ENCODE data around the gene RALA. TPM values are rescaled to one million over a fixed set of nuclear protein-coding genes. Genes with fewer than 3 reads are reported as not detected.

RALA gene
- total RNA-seq, 1 experiment from 2014 or later: 36.8 TPM

GRCh38 chr7:39672176-39672575 is 48.8 kb downstream of the RALA start:
- no peaks in the 10 kb centered on the region for H3K4me1 ChIP-seq (replicated peaks; ENCODE audit: insufficient read depth)
- no peak overlapping the region for H3K27ac ChIP-seq
- TF ChIP-seq EZH2 (IDR thresholded peaks at IDR 0.05; ENCODE audit: low read depth) (no peak), CTCF (conservative IDR thresholded peaks at IDR 0.05) (no peak)
- no peak overlapping the region for H3K4me2 ChIP-seq
- ChIA-PET CTCF (no interaction called here), POLR2A (ENCODE audit: unreplicated experiment) (interaction anchor here (0.6 kb wide), 1 partner anchor 45 kb away, joined by 6 read pairs; no protein-coding TSS in a partner anchor)
- no peak for DNase-seq
- H2AFZ ChIP-seq: no peak overlapping the region
- no peaks in the 10 kb centered on the region for H3F3A ChIP-seq (ENCODE audit: insufficient read depth, low read depth)
- no peaks in the 10 kb centered on the region for H3K27me3 ChIP-seq (ENCODE audit: insufficient read depth, low read depth)
- no peaks in the 10 kb centered on the region for H3K9me2 ChIP-seq (ENCODE audit: insufficient read depth)
- no TSS peak for BruUV-seq (replicated peaks)
- H3K9me3 ChIP-seq (ENCODE audit: insufficient read depth, low read depth): no peaks in the 10 kb centered on the region
- H3K36me3 ChIP-seq (ENCODE audit: low read depth): no peaks in the 10 kb centered on the region
- no peaks in the 10 kb centered on the region; the same call in 1 of the 2 replicates for H4K20me1 ChIP-seq (ENCODE audit: insufficient read depth)
- H3K79me2 ChIP-seq (ENCODE audit: low read depth): peaks cover 21% of the 10 kb centered on the region
- intact Hi-C loops (cut with micrococcal nuclease; ENCODE audit: unreplicated experiment): no loop called here
- H3K4me3 ChIP-seq: no peak overlapping the region

GRCh38 chr7:39673868-39674267 is 50.5 kb downstream of the RALA start:
- Histone ChIP-seq H2AFZ (no peak overlapping the region), H3K4me2 (no peak overlapping the region), H3K9me2 (ENCODE audit: insufficient read depth) (no peaks in the 10 kb centered on the region), H3K79me2 (ENCODE audit: low read depth) (peaks cover 22% of the 10 kb centered on the region), H3K4me3 (no peak overlapping the region), H3K4me1 (replicated peaks; ENCODE audit: insufficient read depth) (no peaks in the 10 kb centered on the region), H4K20me1 (ENCODE audit: insufficient read depth) (peaks cover 5% of the 10 kb centered on the region; the same call in 1 of the 2 replicates), H3K9me3 (ENCODE audit: insufficient read depth, low read depth) (no peaks in the 10 kb centered on the region), H3F3A (ENCODE audit: insufficient read depth, low read depth) (no peaks in the 10 kb centered on the region), H3K27ac (no peak overlapping the region), H3K27me3 (ENCODE audit: insufficient read depth, low read depth) (no peaks in the 10 kb centered on the region), H3K36me3 (ENCODE audit: low read depth) (no peaks in the 10 kb centered on the region)
- no TSS peak for BruUV-seq (replicated peaks)
- ChIA-PET CTCF (no interaction called here), POLR2A (ENCODE audit: unreplicated experiment) (no interaction called here)
- intact Hi-C loops (cut with micrococcal nuclease; ENCODE audit: unreplicated experiment): no loop called here
- no peak for DNase-seq
- TF ChIP-seq CTCF (conservative IDR thresholded peaks at IDR 0.05): no peak
- TF ChIP-seq EZH2 (IDR thresholded peaks at IDR 0.05; ENCODE audit: low read depth): no peak

DNA sequence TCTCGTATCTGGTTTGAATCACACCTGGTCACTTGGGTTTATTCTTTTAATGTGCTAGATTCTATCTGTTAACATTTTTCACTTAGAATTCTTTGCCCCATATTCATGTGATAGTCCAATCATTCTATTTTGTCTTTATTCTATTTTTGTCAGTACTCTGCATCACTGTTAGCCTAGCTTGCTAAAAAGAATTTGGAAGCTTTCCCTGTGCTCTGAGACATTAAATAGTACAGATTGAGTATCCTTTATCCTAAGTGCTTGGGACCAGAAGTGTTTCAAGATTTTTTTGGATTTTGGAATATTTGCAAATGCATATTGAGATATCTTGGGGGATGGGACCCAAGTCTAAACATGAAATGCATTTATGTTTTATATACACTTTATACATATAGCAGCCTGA is 51.0 kb downstream of the RALA start:
- intact Hi-C loops (cut with micrococcal nuclease; ENCODE audit: unreplicated experiment): no loop called here

More for the DNA sequence above, 51.0 kb downstream of the RALA start:
- Histone ChIP-seq H3K9me3 (ENCODE audit: insufficient read depth, low read depth) (no peaks in the 10 kb centered on the region), H3K79me2 (ENCODE audit: low read depth) (peaks cover 22% of the 10 kb centered on the region), H3K9me2 (ENCODE audit: insufficient read depth) (no peaks in the 10 kb centered on the region), H3K27ac (no peak overlapping the region), H4K20me1 (ENCODE audit: insufficient read depth) (peaks cover 5% of the 10 kb centered on the region; the same call in 1 of the 2 replicates), H3K4me2 (no peak overlapping the region), H2AFZ (no peak overlapping the region), H3K27me3 (ENCODE audit: insufficient read depth, low read depth) (no peaks in the 10 kb centered on the region), H3F3A (ENCODE audit: insufficient read depth, low read depth) (no peaks in the 10 kb centered on the region), H3K36me3 (ENCODE audit: low read depth) (no peaks in the 10 kb centered on the region), H3K4me1 (replicated peaks; ENCODE audit: insufficient read depth) (no peaks in the 10 kb centered on the region), H3K4me3 (no peak overlapping the region)
- no TSS peak for BruUV-seq (replicated peaks)
- CTCF ChIA-PET: no interaction called here
- no peak for DNase-seq
- POLR2A ChIA-PET (ENCODE audit: unreplicated experiment): no interaction called here
- TF ChIP-seq EZH2 (IDR thresholded peaks at IDR 0.05; ENCODE audit: low read depth) (no peak), CTCF (conservative IDR thresholded peaks at IDR 0.05) (no peak)
